Liver (tissue), 9 donors: ENCODE measurements around the gene LITAFD. TPM values are rescaled to one million over a fixed set of nuclear protein-coding genes. Genes with fewer than 3 reads are reported as not detected.

Experiments used
- DNase-seq: peaks from one replicate; pipeline ENCODE4 v3.0.0-alpha.2; 2017; ENCODE audit warnings: low spot score
- H3K27ac ChIP-seq, 2 donors: one replicate each; pipeline ENCODE4 v1.7.0; 2013; ENCODE audit warnings: inconsistent platforms in 2 of 2, low read length in 2 of 2, control low read depth in 1 of 2, low read depth in 1 of 2, mild to moderate bottlenecking in 1 of 2
- H3K27me3 ChIP-seq, 4 donors: one replicate each; pipeline versions ENCODE4 v1.6.1 to v1.7.0; 2013; ENCODE audit warnings: low read length in 3 of 4, inconsistent platforms in 1 of 4, mild to moderate bottlenecking in 1 of 4, moderate library complexity in 1 of 4; ENCODE audit not compliant: control insufficient read depth in 4 of 4, insufficient read depth in 4 of 4
- H3K36me3 ChIP-seq, 4 donors: one replicate each; pipeline versions ENCODE4 v1.6.1 to v1.7.0; 2013; ENCODE audit warnings: low read length in 3 of 4, mild to moderate bottlenecking in 3 of 4, low read depth in 1 of 4, moderate library complexity in 1 of 4; ENCODE audit not compliant: control insufficient read depth in 4 of 4, insufficient read depth in 3 of 4
- H3K4me1 ChIP-seq, 4 donors: one replicate each; pipeline versions ENCODE4 v1.6.1 to v1.7.0; 2013; ENCODE audit warnings: low read length in 3 of 4, mild to moderate bottlenecking in 3 of 4, moderate library complexity in 1 of 4; ENCODE audit not compliant: control insufficient read depth in 4 of 4, insufficient read depth in 4 of 4
- H3K4me3 ChIP-seq, 3 donors: one replicate each; pipeline versions ENCODE4 v1.6.1 to v1.7.0; 2013; ENCODE audit warnings: low read length in 3 of 3, control low read depth in 1 of 3, low read depth in 1 of 3, mild to moderate bottlenecking in 1 of 3
- H3K9ac ChIP-seq, 2 donors: one replicate each; pipeline ENCODE4 v1.7.0; 2013; ENCODE audit warnings: low read length in 2 of 2, mild to moderate bottlenecking in 2 of 2, moderate library complexity in 2 of 2, control low read depth in 1 of 2, low read depth in 1 of 2
- H3K9me3 ChIP-seq, 4 donors: one replicate each; pipeline versions ENCODE4 v1.6.1 to v1.7.0; 2013; ENCODE audit warnings: low read length in 3 of 4; ENCODE audit not compliant: control insufficient read depth in 4 of 4
- EGR1 ChIP-seq, 2 donors: IDR thresholded peaks; 2 replicates each; pipeline ENCODE4 v1.6.1; 2016 to 2018; ENCODE audit warnings: antibody characterized with exemption in 2 of 2, low read depth in 2 of 2
- FOXA1 ChIP-seq: IDR thresholded peaks from 2 replicates; pipeline ENCODE4 v1.6.1; 2016; ENCODE audit warnings: antibody characterized with exemption
- FOXA2 ChIP-seq: IDR thresholded peaks from 2 replicates; pipeline ENCODE4 v1.6.1; 2016; ENCODE audit warnings: antibody characterized with exemption
- GABPA ChIP-seq, 2 donors: IDR thresholded peaks in 1 of 2; conservative IDR thresholded peaks in 1 of 2; 2 replicates each; pipeline ENCODE4 v1.6.1; 2016; ENCODE audit warnings: antibody characterized with exemption in 2 of 2, mild to moderate bottlenecking in 1 of 2, moderate library complexity in 1 of 2
- HNF4A ChIP-seq, 2 donors: conservative IDR thresholded peaks; 2 replicates each; pipeline ENCODE4 v1.6.1; 2016; ENCODE audit warnings: antibody characterized with exemption in 2 of 2, mild to moderate bottlenecking in 2 of 2
- HNF4G ChIP-seq: IDR thresholded peaks from 2 replicates; pipeline ENCODE4 v1.6.1; 2016; ENCODE audit warnings: antibody characterized with exemption
- JUND ChIP-seq, 2 donors: IDR thresholded peaks; 2 replicates each; pipeline ENCODE4 v1.6.1; 2016; ENCODE audit warnings: antibody characterized with exemption in 2 of 2
- MAX ChIP-seq: IDR thresholded peaks from 2 replicates; pipeline ENCODE4 v1.6.1; 2016; ENCODE audit warnings: antibody characterized with exemption
- NR2F2 ChIP-seq: IDR thresholded peaks from 2 replicates; pipeline ENCODE4 v1.6.1; 2016; ENCODE audit warnings: antibody characterized with exemption
- RAD21 ChIP-seq, 2 donors: IDR thresholded peaks; 2 replicates each; pipeline ENCODE4 v1.6.1; 2016; ENCODE audit warnings: antibody characterized with exemption in 2 of 2, mild to moderate bottlenecking in 2 of 2
- REST ChIP-seq: IDR thresholded peaks from 2 replicates; pipeline ENCODE4 v1.6.1; 2016; ENCODE audit warnings: antibody characterized with exemption, mild to moderate bottlenecking
- RXRA ChIP-seq, 2 donors: IDR thresholded peaks; 2 replicates each; pipeline ENCODE4 v1.6.1; 2017 to 2018; ENCODE audit warnings: antibody characterized with exemption in 2 of 2, mild to moderate bottlenecking in 1 of 2
- SP1 ChIP-seq: IDR thresholded peaks from 2 replicates; pipeline ENCODE4 v1.6.1; 2018; ENCODE audit warnings: antibody characterized with exemption, mild to moderate bottlenecking
- TAF1 ChIP-seq: conservative IDR thresholded peaks from 2 replicates; pipeline ENCODE4 v1.6.1; 2016; ENCODE audit warnings: antibody characterized with exemption, mild to moderate bottlenecking
- YY1 ChIP-seq: IDR thresholded peaks from 2 replicates; pipeline ENCODE4 v1.6.1; 2016; ENCODE audit warnings: antibody characterized with exemption, mild to moderate bottlenecking
- WGBS: extraction: QIAGEN DNeasy Blood & Tissue Kit; methylation state at CpG from one replicate; pipeline ENCODE4 v1.1.7; 2013; 5-methylcytosine and 5-hydroxymethylcytosine counted together
- polyA plus RNA-seq, 2 donors: library from polyadenylated mRNA; stranded (reverse) in 1 of 2; unstranded in 1 of 2; fragments of 200-250 nt in 1 of 2; fragments of >200 nt in 1 of 2; fragmentation: Nextera tagmentation in 1 of 2; extraction: Ambion mirVana in 1 of 2; gene quantifications; one replicate each; pipeline versions ENCODE4 v1.2.1 to v1.2.3, GENCODE V29; 2013 to 2015
- total RNA-seq, 2 donors: library from RNA; depleted of rRNA; stranded (reverse); fragments of >200 nt; gene quantifications; one replicate each; pipeline ENCODE4 v1.2.3, GENCODE V29; 2014
- TF ChIP-seq, protein P1 (sequence below): IDR thresholded peaks from 2 replicates; pipeline ENCODE4 v1.6.1; 2016; ENCODE audit warnings: antibody characterized with exemption
- TF ChIP-seq, protein P2 (sequence below): IDR thresholded peaks from 2 replicates; pipeline ENCODE4 v1.6.1; 2016; ENCODE audit warnings: antibody characterized with exemption
- TF ChIP-seq, protein P3 (sequence below): fragments of 150-350 bp; IDR thresholded peaks from 2 replicates; pipeline ENCODE4 v1.5.1; 2017; ENCODE audit warnings: improper control_type of control experiment, low read depth, low read length; ENCODE audit not compliant: missing input control
- donor health status: healthy.
- donor health status: healthy.
- donor health status: healthy.
- donor health status: healthy.
- donor health status: healthy.

The LITAFD gene
- total and polyA plus RNA-seq, 4 donors: not detected

GRCh38 chr16:8887431-8887765, 5.2 kb downstream of the LITAFD start:
- Histone ChIP-seq H3K27me3 (no peaks in the 10 kb centered on the region), H3K36me3 (peaks cover 0 to 20% (median 11%) of the 10 kb centered on the region in 4 donors), H3K4me3 (no peak overlapping the region), H3K9ac (no peak overlapping the region), H3K9me3 (no peaks in the 10 kb centered on the region), H3K4me1 (peaks cover 0 to 5% (median under 1%) of the 10 kb centered on the region in 4 donors), H3K27ac (no peak overlapping the region)
- DNase-seq: no peak
- TF ChIP-seq HNF4A (conservative IDR thresholded peaks at IDR 0.05): no peak
- TF ChIP-seq FOXA1: no peak
- TF ChIP-seq TAF1: no peak
- no peak for TF ChIP-seq FOXA2
- TF ChIP-seq YY1: no peak
- TF ChIP-seq, protein P1, sequence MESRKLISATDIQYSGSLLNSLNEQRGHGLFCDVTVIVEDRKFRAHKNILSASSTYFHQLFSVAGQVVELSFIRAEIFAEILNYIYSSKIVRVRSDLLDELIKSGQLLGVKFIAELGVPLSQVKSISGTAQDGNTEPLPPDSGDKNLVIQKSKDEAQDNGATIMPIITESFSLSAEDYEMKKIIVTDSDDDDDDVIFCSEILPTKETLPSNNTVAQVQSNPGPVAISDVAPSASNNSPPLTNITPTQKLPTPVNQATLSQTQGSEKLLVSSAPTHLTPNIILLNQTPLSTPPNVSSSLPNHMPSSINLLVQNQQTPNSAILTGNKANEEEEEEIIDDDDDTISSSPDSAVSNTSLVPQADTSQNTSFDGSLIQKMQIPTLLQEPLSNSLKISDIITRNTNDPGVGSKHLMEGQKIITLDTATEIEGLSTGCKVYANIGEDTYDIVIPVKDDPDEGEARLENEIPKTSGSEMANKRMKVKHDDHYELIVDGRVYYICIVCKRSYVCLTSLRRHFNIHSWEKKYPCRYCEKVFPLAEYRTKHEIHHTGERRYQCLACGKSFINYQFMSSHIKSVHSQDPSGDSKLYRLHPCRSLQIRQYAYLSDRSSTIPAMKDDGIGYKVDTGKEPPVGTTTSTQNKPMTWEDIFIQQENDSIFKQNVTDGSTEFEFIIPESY: no peak
- WGBS: 94% methylated on average over 6 of the region's 6 CpGs

GRCh38 chr16:8887952-8888560, 5.9 kb downstream of the LITAFD start:
- H3K4me1 ChIP-seq: peaks cover 0 to 5% (median under 1%) of the 10 kb centered on the region in 4 donors

More at GRCh38 chr16:8887952-8888560, 5.9 kb downstream of the LITAFD start:
- WGBS: 74% methylated on average over 16 of the region's 16 CpGs
- no peaks in the 10 kb centered on the region for H3K27me3 ChIP-seq
- H3K4me3 ChIP-seq: no peak overlapping the region
- H3K36me3 ChIP-seq: peaks cover 0 to 27% (median 12%) of the 10 kb centered on the region in 4 donors
- TF ChIP-seq EGR1 (IDR thresholded peaks at IDR 0.05; ENCODE audit: low read depth in 2 of 2) (no peak), TAF1 (no peak), RXRA (IDR thresholded peaks at IDR 0.05) (no peak), GABPA (IDR thresholded peaks at IDR 0.05 in 1 of 2, conservative IDR thresholded peaks at IDR 0.05 in 1 of 2) (no peak), REST (no peak), HNF4A (conservative IDR thresholded peaks at IDR 0.05) (no peak), RAD21 (IDR thresholded peaks at IDR 0.05) (no peak), HNF4G (no peak), JUND (IDR thresholded peaks at IDR 0.05) (no peak), MAX (no peak), FOXA1 (no peak), SP1 (no peak), NR2F2 (no peak), YY1 (no peak), FOXA2 (no peak)
- TF ChIP-seq, protein P2, sequence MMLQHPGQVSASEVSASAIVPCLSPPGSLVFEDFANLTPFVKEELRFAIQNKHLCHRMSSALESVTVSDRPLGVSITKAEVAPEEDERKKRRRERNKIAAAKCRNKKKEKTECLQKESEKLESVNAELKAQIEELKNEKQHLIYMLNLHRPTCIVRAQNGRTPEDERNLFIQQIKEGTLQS: no peak
- TF ChIP-seq, protein P1: no peak
- TF ChIP-seq, protein P3, sequence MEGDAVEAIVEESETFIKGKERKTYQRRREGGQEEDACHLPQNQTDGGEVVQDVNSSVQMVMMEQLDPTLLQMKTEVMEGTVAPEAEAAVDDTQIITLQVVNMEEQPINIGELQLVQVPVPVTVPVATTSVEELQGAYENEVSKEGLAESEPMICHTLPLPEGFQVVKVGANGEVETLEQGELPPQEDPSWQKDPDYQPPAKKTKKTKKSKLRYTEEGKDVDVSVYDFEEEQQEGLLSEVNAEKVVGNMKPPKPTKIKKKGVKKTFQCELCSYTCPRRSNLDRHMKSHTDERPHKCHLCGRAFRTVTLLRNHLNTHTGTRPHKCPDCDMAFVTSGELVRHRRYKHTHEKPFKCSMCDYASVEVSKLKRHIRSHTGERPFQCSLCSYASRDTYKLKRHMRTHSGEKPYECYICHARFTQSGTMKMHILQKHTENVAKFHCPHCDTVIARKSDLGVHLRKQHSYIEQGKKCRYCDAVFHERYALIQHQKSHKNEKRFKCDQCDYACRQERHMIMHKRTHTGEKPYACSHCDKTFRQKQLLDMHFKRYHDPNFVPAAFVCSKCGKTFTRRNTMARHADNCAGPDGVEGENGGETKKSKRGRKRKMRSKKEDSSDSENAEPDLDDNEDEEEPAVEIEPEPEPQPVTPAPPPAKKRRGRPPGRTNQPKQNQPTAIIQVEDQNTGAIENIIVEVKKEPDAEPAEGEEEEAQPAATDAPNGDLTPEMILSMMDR: no peak
- H3K27ac ChIP-seq: no peak overlapping the region
- no peaks in the 10 kb centered on the region for H3K9me3 ChIP-seq
- H3K9ac ChIP-seq: no peak overlapping the region
- DNase-seq: no peak
